ENCODE results near the gene LIMK2.

Gene LIMK2

GRCh38 chr22:31279327-31279669 is 67.2 kb downstream of the LIMK2 start:
- Mint-ChIP-seq H3K9me3 (no peaks in the 10 kb centered on the region), H3K4me3 (no peak overlapping the region), H3K4me1 (peaks cover 4 to 16% of the 10 kb centered on the region in 2 donors), H3K36me3 (peaks cover 4 to 23% of the 10 kb centered on the region in 2 donors), H3K27ac (no peak overlapping the region), H3K27me3 (no peaks in the 10 kb centered on the region)
- ATAC-seq (replicated peaks) (no peak), DNase-seq (no peak)

- H3K36me3 Mint-ChIP-seq = peaks cover 4 to 19% of the 10 kb centered on the region in 2 donors
- no peaks in the 10 kb centered on the region for H3K27me3 Mint-ChIP-seq
- peaks cover 6 to 20% of the 10 kb centered on the region in 2 donors for H3K4me1 Mint-ChIP-seq
- H3K4me3 Mint-ChIP-seq = no peak overlapping the region
- peak overlapping the region; percentile 63 for H3K27ac Mint-ChIP-seq
- no peaks in the 10 kb centered on the region for H3K9me3 Mint-ChIP-seq
- no peak for DNase-seq
- ATAC-seq (replicated peaks) = no peak
Observed at GRCh38 chr22:31279821-31280505, 67.9 kb downstream of the LIMK2 start.

GRCh38 chr22:31281733-31282132 is 69.6 kb downstream of the LIMK2 start:
- Mint-ChIP-seq H3K4me1 (peaks cover 21 to 38% of the 10 kb centered on the region in 2 donors), H3K27ac (no peak overlapping the region), H3K36me3 (peaks cover 4 to 15% of the 10 kb centered on the region in 2 donors), H3K4me3 (no peak overlapping the region), H3K27me3 (no peaks in the 10 kb centered on the region), H3K9me3 (no peaks in the 10 kb centered on the region)
- no peak for DNase-seq
- no peak for ATAC-seq (replicated peaks)

- Mint-ChIP-seq H3K4me1 (peaks cover 24 to 49% of the 10 kb centered on the region in 2 donors), H3K36me3 (peaks cover 5 to 15% of the 10 kb centered on the region in 2 donors), H3K9me3 (no peaks in the 10 kb centered on the region), H3K27me3 (no peaks in the 10 kb centered on the region), H3K27ac (peak overlapping the region; percentile 74), H3K4me3 (no peak overlapping the region)
- no peak for ATAC-seq (replicated peaks)
- no peak for DNase-seq
Observed at GRCh38 chr22:31282748-31283468, 70.8 kb downstream of the LIMK2 start.

GRCh38 chr22:31284281-31285155 is 72.4 kb downstream of the LIMK2 start:
- Mint-ChIP-seq H3K9me3 (no peaks in the 10 kb centered on the region), H3K27ac (peak overlapping the region; percentile 89), H3K4me3 (no peak overlapping the region), H3K27me3 (no peaks in the 10 kb centered on the region), H3K4me1 (peaks cover 35 to 62% of the 10 kb centered on the region in 2 donors), H3K36me3 (peaks cover 1 to 15% of the 10 kb centered on the region in 2 donors)
- DNase-seq (no peak), ATAC-seq (replicated peaks) (no peak)

GRCh38 chr22:31286360-31287255 is 74.5 kb downstream of the LIMK2 start:
- Mint-ChIP-seq H3K4me1 (peaks cover 44 to 66% of the 10 kb centered on the region in 2 donors), H3K36me3 (peaks cover 1 to 8% of the 10 kb centered on the region in 2 donors)

GRCh38 chr22:31287818-31288495 is 75.9 kb downstream of the LIMK2 start:
- H3K36me3 Mint-ChIP-seq = peaks cover 1 to 3% of the 10 kb centered on the region in 2 donors
- H3K27ac Mint-ChIP-seq = peak overlapping the region; percentile 93
- ATAC-seq (replicated peaks) (peak; percentile 37), DNase-seq (no peak)
- H3K27me3 Mint-ChIP-seq = no peaks in the 10 kb centered on the region
- peak overlapping the region; percentile 66 to 71 for H3K4me3 Mint-ChIP-seq
- H3K9me3 Mint-ChIP-seq = no peaks in the 10 kb centered on the region
- H3K4me1 Mint-ChIP-seq = peaks cover 49 to 80% of the 10 kb centered on the region in 2 donors

More at GRCh38 chr22:31286360-31287255, 74.5 kb downstream of the LIMK2 start:
- DNase-seq = peak; percentile 59
- peak overlapping the region; percentile 93 for H3K27ac Mint-ChIP-seq
- ATAC-seq (replicated peaks) = peak; percentile 48 to 63
- no peaks in the 10 kb centered on the region for H3K27me3 Mint-ChIP-seq
- peak overlapping the region in 1 of 2 donors; percentile 25 for H3K4me3 Mint-ChIP-seq
- H3K9me3 Mint-ChIP-seq = no peaks in the 10 kb centered on the region

- Mint-ChIP-seq H3K9me3 (no peaks in the 10 kb centered on the region), H3K27ac (peak overlapping the region; percentile 62), H3K4me1 (peaks cover 52 to 87% of the 10 kb centered on the region in 2 donors), H3K27me3 (no peaks in the 10 kb centered on the region), H3K4me3 (no peak overlapping the region), H3K36me3 (peaks cover 0 to 1% of the 10 kb centered on the region in 2 donors)
- ATAC-seq (replicated peaks) (no peak), DNase-seq (no peak)
Observed at GRCh38 chr22:31288496-31289240, 76.6 kb downstream of the LIMK2 start.

- peaks cover 55 to 83% of the 10 kb centered on the region in 2 donors for H3K4me1 Mint-ChIP-seq
- no peak for ATAC-seq (replicated peaks)
- H3K9me3 Mint-ChIP-seq = no peaks in the 10 kb centered on the region
- peak overlapping the region; percentile 96 for H3K27ac Mint-ChIP-seq
- peaks cover 0 to 1% of the 10 kb centered on the region in 2 donors for H3K36me3 Mint-ChIP-seq
- no peak for DNase-seq
- peak overlapping the region; percentile 94 to 97 for H3K4me3 Mint-ChIP-seq
- H3K27me3 Mint-ChIP-seq = no peaks in the 10 kb centered on the region
Observed at GRCh38 chr22:31289344-31289743, 77.2 kb downstream of the LIMK2 start.

GRCh38 chr22:31290494-31291471 is 78.7 kb downstream of the LIMK2 start:
- H3K4me3 Mint-ChIP-seq = peak overlapping the region; percentile 94 to 97
- H3K9me3 Mint-ChIP-seq = no peaks in the 10 kb centered on the region
- ATAC-seq (replicated peaks) = peak; percentile 85 to 87
- DNase-seq = peak; percentile 89
- peaks cover 0 to 1% of the 10 kb centered on the region in 2 donors for H3K36me3 Mint-ChIP-seq
- peaks cover 48 to 79% of the 10 kb centered on the region in 2 donors for H3K4me1 Mint-ChIP-seq
- no peaks in the 10 kb centered on the region for H3K27me3 Mint-ChIP-seq
- peak overlapping the region; percentile 99 for H3K27ac Mint-ChIP-seq

- DNase-seq = no peak
Observed at GRCh38 chr22:31291481-31292235, 79.6 kb downstream of the LIMK2 start.

More at GRCh38 chr22:31291481-31292235, 79.6 kb downstream of the LIMK2 start:
- no peak for ATAC-seq (replicated peaks)
- Mint-ChIP-seq H3K4me1 (peaks cover 44 to 76% of the 10 kb centered on the region in 2 donors), H3K36me3 (peaks cover 0 to 1% of the 10 kb centered on the region in 2 donors), H3K27ac (peak overlapping the region; percentile 90), H3K9me3 (no peaks in the 10 kb centered on the region), H3K4me3 (peak overlapping the region; percentile 94 to 97), H3K27me3 (no peaks in the 10 kb centered on the region)

Data from stimulated activated naive B cell treated with anti-CD40 and anti-IgM and Interleukin-4, amounts not matched to agents 10 μg/mL and 1 μg/mL and 100 μg/mL, for 72 hours (primary cell).